ENCODE data around the gene UFC1. TPM values are rescaled to one million over a fixed set of nuclear protein-coding genes. Genes with fewer than 3 reads are reported as not detected.

Gene UFC1
- total and polyA plus RNA-seq, 2 donors (not counting 1 experiment from before 2014, with no cell fraction given), result 91.0 to 128 TPM

GRCh38 chr1:161191971-161192370 lies 38.2 kb downstream of the UFC1 start:
- TF ChIP-seq EZH2 (IDR thresholded peaks at IDR 0.05; ENCODE audit: borderline replicate concordance, insufficient read depth, low read depth, low read length, poor library complexity, severe bottlenecking) (no peak), CTCF (IDR thresholded peaks at IDR 0.05) (no peak)
- peaks cover 64% of the 10 kb centered on the region for H3K4me1 Mint-ChIP-seq
- ChIA-PET CTCF (interaction anchor here (0.6 to 4.8 kb wide), 22 partner anchors 10 to 192 kb away, joined by 3 to 64 read pairs (median 4); partner anchors contain the start of genes DEDD, NDUFS2, PPOX and TOMM40L), POLR2A (interaction anchor here (1.1 to 1.2 kb wide), 2 partner anchors 10 to 38 kb away, joined by 3 to 5 read pairs; partner anchors contain the start of gene UFC1)
- H3K27me3 Mint-ChIP-seq, result no peaks in the 10 kb centered on the region
- H3K27me3 ChIP-seq (replicated peaks in 1 of 4; ENCODE audit: control extremely low read depth in 1 of 4, control insufficient read depth in 3 of 4, insufficient read depth in 4 of 4, low read length in 3 of 4), result no peaks in the 10 kb centered on the region
- no peaks in the 10 kb centered on the region for H3K9me3 ChIP-seq (ENCODE audit: control extremely low read depth in 1 of 3, control insufficient read depth in 2 of 3, insufficient read depth in 1 of 3, low read length in 2 of 3)
- H3K27ac Mint-ChIP-seq, result peak overlapping the region; percentile 46
- no peak overlapping the region for H2AFZ ChIP-seq (ENCODE audit: insufficient read depth, low read depth, low read length, poor library complexity, severe bottlenecking)
- no peak overlapping the region for H3K27ac ChIP-seq (ENCODE audit: low read length in 2 of 2)
- H3K4me1 ChIP-seq (ENCODE audit: control insufficient read depth in 2 of 2, insufficient read depth in 2 of 2, low read length in 2 of 2), result peaks cover 64 to 79% of the 10 kb centered on the region in 2 donors
- WGBS (ENCODE audit: insufficient coverage), result 100% methylated on average over 3 of the region's 8 CpGs
- intact Hi-C loops (cut with micrococcal nuclease), result loop anchor here (1.0 to 5.0 kb wide), 5 partner anchors 10 to 190 kb away; partner anchors contain the start of genes NDUFS2, PPOX and TOMM40L
- peak overlapping the region; percentile 12 for H3K4me2 ChIP-seq (replicated peaks; ENCODE audit: low read depth, low read length, poor library complexity, severe bottlenecking)
- DNase-seq, result no peak
- H3K36me3 ChIP-seq (replicated peaks in 1 of 2; ENCODE audit: control extremely low read depth in 1 of 2, control insufficient read depth in 1 of 2, extremely low read depth in 1 of 2, insufficient read depth in 2 of 2, low read length in 1 of 2), result no peaks in the 10 kb centered on the region
- no peaks in the 10 kb centered on the region for H3K9me3 Mint-ChIP-seq (ENCODE audit: insufficient read depth)
- no peaks in the 10 kb centered on the region for H4K20me1 ChIP-seq (ENCODE audit: control insufficient read depth, insufficient read depth, low read length, poor library complexity, severe bottlenecking)
- no peak for ATAC-seq (ENCODE audit: low read depth)
- no peak overlapping the region for H3K4me3 ChIP-seq (ENCODE audit: control extremely low read depth in 1 of 5, extremely low read depth in 1 of 5, insufficient read depth in 1 of 5, low read depth in 2 of 5, low read length in 4 of 5)
- peaks cover 26% of the 10 kb centered on the region for H3K79me2 ChIP-seq (ENCODE audit: control insufficient read depth, insufficient read depth, low read length)
- H3K9ac ChIP-seq (ENCODE audit: low read length), result no peak overlapping the region
- no peak overlapping the region for H3K4me3 Mint-ChIP-seq
